Measurements from ENCODE around the gene MGLL. TPM values are rescaled to one million over a fixed set of nuclear protein-coding genes. Genes with fewer than 3 reads are reported as not detected.

MGLL gene
- total RNA-seq, 2 experiments from 2014 or later = 2.1 to 3.6 TPM

- peaks cover 10% of the 10 kb centered on the region for H3K27me3 Mint-ChIP-seq
- peaks cover 3% of the 10 kb centered on the region for H3K4me1 Mint-ChIP-seq
- ATAC-seq (ENCODE audit: low read depth) (no peak), DNase-seq (no peak)
- H3K27ac Mint-ChIP-seq = no peak overlapping the region
- no peaks in the 10 kb centered on the region for H3K9me3 Mint-ChIP-seq
- POLR2A ChIA-PET = no interaction called here
- no peak overlapping the region for H3K4me3 Mint-ChIP-seq
- H3K36me3 Mint-ChIP-seq = no peaks in the 10 kb centered on the region
Observed at GRCh38 chr3:127701280-127701911, 120.9 kb downstream of the MGLL start.

- H3K4me1 Mint-ChIP-seq = peaks cover 3% of the 10 kb centered on the region
- H3K4me3 Mint-ChIP-seq = no peak overlapping the region
- no peaks in the 10 kb centered on the region for H3K9me3 Mint-ChIP-seq
- peaks cover 10% of the 10 kb centered on the region for H3K27me3 Mint-ChIP-seq
- H3K27ac Mint-ChIP-seq = no peak overlapping the region
- H3K36me3 Mint-ChIP-seq = no peaks in the 10 kb centered on the region
- POLR2A ChIA-PET = no interaction called here
- ATAC-seq (ENCODE audit: low read depth) (no peak), DNase-seq (no peak)
Observed at GRCh38 chr3:127700406-127700805, 121.9 kb downstream of the MGLL start.

- POLR2A ChIA-PET = no interaction called here
- ATAC-seq (ENCODE audit: low read depth) (no peak), DNase-seq (no peak)
- Mint-ChIP-seq H3K36me3 (no peaks in the 10 kb centered on the region), H3K9me3 (no peaks in the 10 kb centered on the region), H3K4me3 (no peak overlapping the region), H3K27ac (no peak overlapping the region), H3K4me1 (peaks cover 3% of the 10 kb centered on the region), H3K27me3 (peaks cover 10% of the 10 kb centered on the region)
Observed at GRCh38 chr3:127699416-127700300, 122.7 kb downstream of the MGLL start.

- ATAC-seq (ENCODE audit: low read depth) (no peak), DNase-seq (no peak)
- no peaks in the 10 kb centered on the region for H3K9me3 Mint-ChIP-seq
- POLR2A ChIA-PET = no interaction called here
- peaks cover 10% of the 10 kb centered on the region for H3K27me3 Mint-ChIP-seq
- H3K27ac Mint-ChIP-seq = no peak overlapping the region
- no peaks in the 10 kb centered on the region for H3K4me1 Mint-ChIP-seq
- H3K4me3 Mint-ChIP-seq = no peak overlapping the region
- H3K36me3 Mint-ChIP-seq = no peaks in the 10 kb centered on the region
Observed at GRCh38 chr3:127698691-127699415, 123.5 kb downstream of the MGLL start.

- DNase-seq (no peak), ATAC-seq (ENCODE audit: low read depth) (no peak)
- peaks cover 4% of the 10 kb centered on the region for H3K27me3 Mint-ChIP-seq
- no peaks in the 10 kb centered on the region for H3K36me3 Mint-ChIP-seq
- H3K9me3 Mint-ChIP-seq = no peaks in the 10 kb centered on the region
- no peaks in the 10 kb centered on the region for H3K4me1 Mint-ChIP-seq
- no peak overlapping the region for H3K27ac Mint-ChIP-seq
- POLR2A ChIA-PET = no interaction called here
- H3K4me3 Mint-ChIP-seq = no peak overlapping the region
Observed at GRCh38 chr3:127698286-127698685, 124.0 kb downstream of the MGLL start.

- Mint-ChIP-seq H3K27ac (no peak overlapping the region), H3K4me1 (no peaks in the 10 kb centered on the region), H3K36me3 (no peaks in the 10 kb centered on the region), H3K4me3 (no peak overlapping the region), H3K9me3 (no peaks in the 10 kb centered on the region), H3K27me3 (no peaks in the 10 kb centered on the region)
- POLR2A ChIA-PET = interaction anchor here (0.5 kb wide), 1 partner anchor 360 kb away, joined by 4 read pairs; no protein-coding TSS in a partner anchor
- ATAC-seq (ENCODE audit: low read depth) (peak; percentile 62), DNase-seq (no peak)
Observed at GRCh38 chr3:127697551-127698240, 124.6 kb downstream of the MGLL start.

- no peaks in the 10 kb centered on the region for H3K36me3 Mint-ChIP-seq
- no peaks in the 10 kb centered on the region for H3K27me3 Mint-ChIP-seq
- no peaks in the 10 kb centered on the region for H3K9me3 Mint-ChIP-seq
- POLR2A ChIA-PET = no interaction called here
- no peak overlapping the region for H3K27ac Mint-ChIP-seq
- H3K4me1 Mint-ChIP-seq = no peaks in the 10 kb centered on the region
- peak; percentile 74 for ATAC-seq (ENCODE audit: low read depth)
- peak; percentile 53 for DNase-seq
- H3K4me3 Mint-ChIP-seq = no peak overlapping the region
Observed at GRCh38 chr3:127694467-127695215, 127.7 kb downstream of the MGLL start.

GRCh38 chr3:127693336-127693843 is 128.9 kb downstream of the MGLL start:
- Mint-ChIP-seq H3K36me3 (no peaks in the 10 kb centered on the region), H3K27ac (no peak overlapping the region), H3K4me3 (no peak overlapping the region), H3K4me1 (no peaks in the 10 kb centered on the region), H3K9me3 (no peaks in the 10 kb centered on the region), H3K27me3 (no peaks in the 10 kb centered on the region)
- POLR2A ChIA-PET = no interaction called here
- DNase-seq (no peak), ATAC-seq (ENCODE audit: low read depth) (no peak)

- no peaks in the 10 kb centered on the region for H3K9me3 Mint-ChIP-seq
- no peak overlapping the region for H3K27ac Mint-ChIP-seq
- H3K36me3 Mint-ChIP-seq = no peaks in the 10 kb centered on the region
- H3K27me3 Mint-ChIP-seq = no peaks in the 10 kb centered on the region
- no peaks in the 10 kb centered on the region for H3K4me1 Mint-ChIP-seq
- H3K4me3 Mint-ChIP-seq = no peak overlapping the region
- no peak for DNase-seq
- no peak for ATAC-seq (ENCODE audit: low read depth)
- POLR2A ChIA-PET = interaction anchor here (0.7 kb wide), 1 partner anchor 26 kb away, joined by 4 read pairs; no protein-coding TSS in a partner anchor
Observed at GRCh38 chr3:127692501-127693335, 129.6 kb downstream of the MGLL start.

GRCh38 chr3:127691974-127692373 is 130.3 kb downstream of the MGLL start:
- H3K4me3 Mint-ChIP-seq = no peak overlapping the region
- POLR2A ChIA-PET = interaction anchor here (0.7 kb wide), 1 partner anchor 26 kb away, joined by 4 read pairs; no protein-coding TSS in a partner anchor
- DNase-seq (no peak), ATAC-seq (ENCODE audit: low read depth) (no peak)
- H3K9me3 Mint-ChIP-seq = no peaks in the 10 kb centered on the region
- no peaks in the 10 kb centered on the region for H3K36me3 Mint-ChIP-seq
- H3K27ac Mint-ChIP-seq = no peak overlapping the region
- H3K4me1 Mint-ChIP-seq = no peaks in the 10 kb centered on the region
- no peaks in the 10 kb centered on the region for H3K27me3 Mint-ChIP-seq

- POLR2A ChIA-PET = no interaction called here
- no peaks in the 10 kb centered on the region for H3K9me3 Mint-ChIP-seq
- H3K36me3 Mint-ChIP-seq = no peaks in the 10 kb centered on the region
- ATAC-seq (ENCODE audit: low read depth) = no peak
- no peak for DNase-seq
- H3K27me3 Mint-ChIP-seq = no peaks in the 10 kb centered on the region
- H3K4me1 Mint-ChIP-seq = no peaks in the 10 kb centered on the region
- no peak overlapping the region for H3K4me3 Mint-ChIP-seq
- H3K27ac Mint-ChIP-seq = no peak overlapping the region
Observed at GRCh38 chr3:127691489-127691888, 130.8 kb downstream of the MGLL start.

Data from activated naive CD8-positive, alpha-beta T cell treated with anti-CD3 and anti-CD28 coated beads, Interleukin-2, amount 10 ng/mL, durations not matched to agents 7 days and 5 days (primary cell).